ENCODE results near the gene STX1B. TPM values are rescaled to one million over a fixed set of nuclear protein-coding genes. Genes with fewer than 3 reads are reported as not detected.

STX1B gene
- total and polyA plus RNA-seq, 5 donors from 2014 or later, result 0.74 TPM; not detected in 4

DNA sequence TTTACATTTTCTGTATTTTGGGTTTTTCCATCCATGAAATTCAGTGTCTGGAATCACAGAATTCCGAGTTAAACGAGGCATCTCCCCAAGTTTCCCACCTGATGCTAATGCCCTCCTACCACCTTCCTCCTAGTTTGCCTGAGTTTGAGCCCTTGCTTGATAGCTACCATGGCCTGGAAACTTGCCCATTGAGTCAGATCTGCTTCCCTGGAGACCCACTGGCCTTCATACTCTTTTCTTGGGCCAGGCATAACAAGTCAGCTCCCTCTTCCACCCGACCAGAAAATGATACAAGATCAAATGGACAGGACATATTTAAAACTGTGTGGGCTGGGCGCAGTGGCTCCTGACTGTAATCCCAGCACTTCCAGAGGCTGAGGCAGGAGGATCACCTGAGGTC, 42.6 kb downstream of the STX1B start:
- H3K27ac Mint-ChIP-seq, result peak overlapping the region in 1 of 3 donors; percentile 41
- DNase-seq (no peak), ATAC-seq (ENCODE audit: low read depth in 2 of 2) (no peak)
- no peaks in the 10 kb centered on the region for H3K9me3 ChIP-seq (ENCODE audit: control insufficient read depth in 2 of 2, low read length in 2 of 2)
- no peaks in the 10 kb centered on the region for H3K4me1 ChIP-seq (ENCODE audit: control insufficient read depth, insufficient read depth, low read length, poor library complexity, severe bottlenecking)
- peaks cover 46% of the 10 kb centered on the region for H3K36me3 Mint-ChIP-seq
- peaks cover 0 to 11% (median 2%) of the 10 kb centered on the region in 4 donors for H3K4me1 Mint-ChIP-seq
- no peak overlapping the region for H3K4me3 Mint-ChIP-seq
- H3K9me3 Mint-ChIP-seq, result peaks cover 0 to 2% (median 0%) of the 10 kb centered on the region in 7 donors
- no peak overlapping the region for H3K27ac ChIP-seq (ENCODE audit: insufficient read depth, low read length, poor library complexity, severe bottlenecking)
- H3K4me3 ChIP-seq (ENCODE audit: low read depth, low read length), result no peak overlapping the region
- H3K27me3 Mint-ChIP-seq, result no peaks in the 10 kb centered on the region
- H3K27me3 ChIP-seq (ENCODE audit: control insufficient read depth, insufficient read depth, low read length), result no peaks in the 10 kb centered on the region
- H3K36me3 ChIP-seq (ENCODE audit: control insufficient read depth, insufficient read depth, low read length), result peaks cover 74% of the 10 kb centered on the region

DNA sequence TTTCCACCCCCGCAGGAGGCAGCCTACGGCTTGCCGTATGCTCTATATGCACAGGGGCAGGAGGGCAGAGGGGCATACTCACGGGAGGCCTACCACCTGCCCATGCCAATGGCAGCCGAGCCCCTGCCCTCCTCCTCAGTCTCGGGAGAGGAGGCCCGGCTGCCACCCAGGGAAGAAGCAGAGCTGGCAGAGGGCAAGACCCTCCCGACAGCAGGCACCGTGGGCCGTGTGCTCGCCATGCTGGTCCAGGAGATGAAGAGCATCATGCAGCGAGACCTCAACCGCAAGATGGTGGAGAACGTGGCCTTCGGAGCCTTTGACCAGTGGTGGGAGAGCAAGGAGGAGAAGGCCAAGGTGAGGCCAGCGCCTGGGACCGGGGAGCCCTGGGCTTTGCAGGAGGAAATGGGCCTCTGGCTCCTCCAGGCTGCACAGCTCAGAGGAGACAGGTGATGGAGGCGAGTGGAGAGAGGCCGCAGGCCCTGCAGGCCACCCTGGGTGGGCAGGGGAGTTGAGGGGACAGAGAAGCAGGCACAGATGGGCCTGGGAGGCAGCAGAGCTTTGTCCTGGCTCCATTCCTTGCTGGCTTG, 44.3 kb downstream of the STX1B start:
- no peaks in the 10 kb centered on the region for H3K27me3 Mint-ChIP-seq

DNA sequence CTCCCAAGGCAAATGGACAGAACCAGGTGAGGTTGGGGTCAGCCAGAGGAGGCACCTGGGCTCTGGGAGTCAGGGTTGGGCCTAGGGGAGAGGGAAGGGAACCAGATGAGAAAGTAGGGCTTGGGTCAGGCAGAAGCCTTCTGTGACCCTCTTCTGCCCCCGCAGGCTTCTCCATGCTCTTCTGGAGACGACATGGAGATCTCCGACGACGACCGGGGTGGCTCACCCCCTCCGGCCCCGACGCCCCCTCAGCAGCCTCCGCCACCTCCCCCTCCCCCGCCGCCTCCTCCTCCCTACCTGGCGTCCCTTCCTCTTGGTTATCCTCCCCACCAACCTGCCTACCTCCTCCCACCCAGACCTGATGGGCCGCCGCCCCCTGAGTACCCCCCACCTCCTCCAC, 45.0 kb downstream of the STX1B start:
- no peak for DNase-seq
- H3K27ac Mint-ChIP-seq, result no peak overlapping the region
- H3K27me3 ChIP-seq (ENCODE audit: control insufficient read depth, insufficient read depth, low read length), result no peaks in the 10 kb centered on the region
- H3K4me3 ChIP-seq (ENCODE audit: low read depth, low read length), result no peak overlapping the region
- H3K4me1 Mint-ChIP-seq, result peaks cover 0 to 14% (median 2%) of the 10 kb centered on the region in 4 donors
- no peaks in the 10 kb centered on the region for H3K9me3 ChIP-seq (ENCODE audit: control insufficient read depth in 2 of 2, low read length in 2 of 2)
- H3K36me3 ChIP-seq (ENCODE audit: control insufficient read depth, insufficient read depth, low read length), result peaks cover 75% of the 10 kb centered on the region
- no peaks in the 10 kb centered on the region for H3K4me1 ChIP-seq (ENCODE audit: control insufficient read depth, insufficient read depth, low read length, poor library complexity, severe bottlenecking)
- peaks cover 0 to 2% (median 0%) of the 10 kb centered on the region in 7 donors for H3K9me3 Mint-ChIP-seq
- H3K4me3 Mint-ChIP-seq, result no peak overlapping the region
- H3K27ac ChIP-seq (ENCODE audit: insufficient read depth, low read length, poor library complexity, severe bottlenecking), result no peak overlapping the region
- peaks cover 34% of the 10 kb centered on the region for H3K36me3 Mint-ChIP-seq
- no peaks in the 10 kb centered on the region for H3K27me3 Mint-ChIP-seq
- ATAC-seq (ENCODE audit: low read depth in 2 of 2), result no peak

More for the DNA sequence above, 44.3 kb downstream of the STX1B start:
- ATAC-seq (ENCODE audit: low read depth in 2 of 2), result no peak
- Mint-ChIP-seq H3K9me3 (peaks cover 0 to 2% (median 0%) of the 10 kb centered on the region in 7 donors), H3K27ac (no peak overlapping the region), H3K4me1 (peaks cover 0 to 13% (median 2%) of the 10 kb centered on the region in 4 donors), H3K4me3 (no peak overlapping the region), H3K36me3 (peaks cover 40% of the 10 kb centered on the region)
- Histone ChIP-seq H3K4me1 (ENCODE audit: control insufficient read depth, insufficient read depth, low read length, poor library complexity, severe bottlenecking) (no peaks in the 10 kb centered on the region), H3K27me3 (ENCODE audit: control insufficient read depth, insufficient read depth, low read length) (no peaks in the 10 kb centered on the region), H3K36me3 (ENCODE audit: control insufficient read depth, insufficient read depth, low read length) (peaks cover 75% of the 10 kb centered on the region), H3K9me3 (ENCODE audit: control insufficient read depth in 2 of 2, low read length in 2 of 2) (no peaks in the 10 kb centered on the region), H3K27ac (ENCODE audit: insufficient read depth, low read length, poor library complexity, severe bottlenecking) (no peak overlapping the region), H3K4me3 (ENCODE audit: low read depth, low read length) (no peak overlapping the region)
- no peak for DNase-seq

DNA sequence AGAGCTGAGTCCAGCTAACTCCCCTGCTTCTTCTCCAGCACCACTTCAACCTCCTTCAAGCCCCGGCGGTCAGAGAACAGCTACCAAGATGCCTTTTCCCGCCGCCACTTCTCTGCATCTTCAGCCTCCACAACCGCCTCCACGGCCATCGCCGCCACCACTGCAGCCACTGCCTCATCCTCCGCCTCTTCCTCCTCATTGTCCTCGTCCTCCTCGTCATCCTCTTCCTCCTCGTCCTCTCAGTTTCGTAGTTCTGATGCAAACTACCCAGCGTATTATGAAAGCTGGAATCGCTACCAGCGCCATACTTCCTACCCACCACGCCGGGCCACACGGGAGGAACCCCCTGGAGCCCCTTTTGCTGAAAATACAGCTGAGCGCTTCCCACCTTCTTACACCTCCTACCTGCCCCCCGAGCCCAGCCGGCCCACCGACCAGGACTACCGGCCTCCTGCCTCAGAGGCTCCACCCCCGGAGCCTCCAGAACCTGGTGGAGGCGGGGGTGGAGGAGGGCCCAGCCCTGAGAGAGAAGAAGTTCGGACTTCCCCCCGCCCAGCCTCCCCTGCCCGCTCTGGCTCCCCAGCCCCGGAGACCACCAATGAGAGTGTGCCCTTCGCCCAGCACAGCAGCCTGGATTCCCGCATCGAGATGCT, 45.7 kb downstream of the STX1B start:
- H3K4me1 ChIP-seq (ENCODE audit: control insufficient read depth, insufficient read depth, low read length, poor library complexity, severe bottlenecking), result peaks cover 2% of the 10 kb centered on the region
- ATAC-seq (ENCODE audit: low read depth in 2 of 2), result no peak
- H3K27ac ChIP-seq (ENCODE audit: insufficient read depth, low read length, poor library complexity, severe bottlenecking), result no peak overlapping the region
- Mint-ChIP-seq H3K27me3 (peaks cover 4% of the 10 kb centered on the region), H3K36me3 (peaks cover 41% of the 10 kb centered on the region), H3K4me3 (no peak overlapping the region), H3K9me3 (peaks cover 0 to 2% (median 0%) of the 10 kb centered on the region in 7 donors), H3K4me1 (peaks cover 7 to 20% (median 9%) of the 10 kb centered on the region in 4 donors), H3K27ac (no peak overlapping the region)
- no peak overlapping the region for H3K4me3 ChIP-seq (ENCODE audit: low read depth, low read length)
- DNase-seq, result no peak
- H3K27me3 ChIP-seq (ENCODE audit: control insufficient read depth, insufficient read depth, low read length), result no peaks in the 10 kb centered on the region
- H3K9me3 ChIP-seq (ENCODE audit: control insufficient read depth in 2 of 2, low read length in 2 of 2), result no peaks in the 10 kb centered on the region
- peaks cover 78% of the 10 kb centered on the region for H3K36me3 ChIP-seq (ENCODE audit: control insufficient read depth, insufficient read depth, low read length)

DNA sequence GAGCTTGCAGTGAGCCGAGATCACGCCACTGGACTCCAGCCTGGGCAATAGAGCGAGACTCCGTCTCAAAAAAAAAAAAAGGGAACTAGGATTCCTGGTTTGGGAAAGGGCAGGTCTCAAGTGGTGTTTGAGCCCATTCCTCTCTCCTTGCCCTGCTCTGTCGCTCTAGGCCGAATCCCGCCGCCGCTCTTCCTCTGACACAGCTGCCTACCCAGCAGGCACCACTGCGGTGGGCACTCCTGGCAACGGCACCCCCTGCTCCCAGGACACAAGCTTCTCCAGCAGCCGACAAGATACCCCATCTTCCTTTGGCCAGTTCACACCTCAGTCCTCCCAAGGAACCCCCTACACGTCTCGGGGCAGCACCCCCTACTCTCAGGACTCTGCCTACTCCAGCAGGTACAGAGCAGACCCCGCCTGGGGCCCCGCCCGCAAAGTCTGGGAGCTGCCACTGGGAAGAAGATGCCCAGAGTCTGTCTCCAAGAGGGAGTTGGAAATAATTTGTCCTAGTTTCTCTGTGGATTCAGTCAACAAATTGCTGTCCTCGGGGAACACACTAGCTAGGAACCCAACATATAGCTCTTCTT, 46.4 kb downstream of the STX1B start:
- Mint-ChIP-seq H3K9me3 (peaks cover 0 to 2% (median 0%) of the 10 kb centered on the region in 7 donors), H3K4me1 (peaks cover 10 to 27% (median 15%) of the 10 kb centered on the region in 4 donors), H3K4me3 (no peak overlapping the region), H3K27ac (peak overlapping the region in 1 of 3 donors; percentile 55), H3K36me3 (peaks cover 43% of the 10 kb centered on the region), H3K27me3 (peaks cover 4% of the 10 kb centered on the region)
- Histone ChIP-seq H3K4me3 (ENCODE audit: low read depth, low read length) (no peak overlapping the region), H3K4me1 (ENCODE audit: control insufficient read depth, insufficient read depth, low read length, poor library complexity, severe bottlenecking) (peaks cover 9% of the 10 kb centered on the region), H3K27me3 (ENCODE audit: control insufficient read depth, insufficient read depth, low read length) (no peaks in the 10 kb centered on the region), H3K9me3 (ENCODE audit: control insufficient read depth in 2 of 2, low read length in 2 of 2) (no peaks in the 10 kb centered on the region), H3K27ac (ENCODE audit: insufficient read depth, low read length, poor library complexity, severe bottlenecking) (no peak overlapping the region), H3K36me3 (ENCODE audit: control insufficient read depth, insufficient read depth, low read length) (peaks cover 77% of the 10 kb centered on the region)
- ATAC-seq (ENCODE audit: low read depth in 2 of 2) (no peak), DNase-seq (no peak)

DNA sequence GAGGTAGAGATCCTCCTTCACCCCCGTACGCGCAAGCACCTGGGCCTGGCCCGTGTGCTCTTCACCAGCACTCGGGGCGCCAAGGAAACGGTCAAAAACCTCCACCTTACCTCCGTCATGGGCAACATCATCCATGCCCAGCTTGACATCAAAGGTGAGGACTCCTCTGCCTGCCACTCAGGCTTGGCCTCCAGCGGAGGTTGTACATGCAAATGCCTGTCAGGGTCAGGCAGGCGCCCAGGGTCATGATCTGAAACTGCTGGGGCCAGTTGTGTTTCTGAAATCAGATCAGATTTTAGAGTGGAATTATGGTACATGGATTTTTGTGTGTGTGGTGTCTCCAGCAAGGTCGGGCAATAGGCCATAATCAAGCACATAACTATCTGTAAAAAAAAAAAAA, 49.1 kb downstream of the STX1B start:
- H3K27ac Mint-ChIP-seq, result no peak overlapping the region
- peak overlapping the region in 1 of 4 donors; percentile 15 for H3K4me3 Mint-ChIP-seq
- Histone ChIP-seq H3K27ac (ENCODE audit: insufficient read depth, low read length, poor library complexity, severe bottlenecking) (no peak overlapping the region), H3K4me3 (ENCODE audit: low read depth, low read length) (no peak overlapping the region), H3K27me3 (ENCODE audit: control insufficient read depth, insufficient read depth, low read length) (no peaks in the 10 kb centered on the region), H3K4me1 (ENCODE audit: control insufficient read depth, insufficient read depth, low read length, poor library complexity, severe bottlenecking) (peaks cover 23% of the 10 kb centered on the region), H3K9me3 (ENCODE audit: control insufficient read depth in 2 of 2, low read length in 2 of 2) (no peaks in the 10 kb centered on the region), H3K36me3 (ENCODE audit: control insufficient read depth, insufficient read depth, low read length) (peaks cover 63% of the 10 kb centered on the region)
- peaks cover 0 to 2% (median 0%) of the 10 kb centered on the region in 7 donors for H3K9me3 Mint-ChIP-seq
- ATAC-seq (ENCODE audit: low read depth in 2 of 2), result no peak
- peaks cover 10 to 42% (median 19%) of the 10 kb centered on the region in 4 donors for H3K4me1 Mint-ChIP-seq
- H3K36me3 Mint-ChIP-seq, result peaks cover 31% of the 10 kb centered on the region
- peaks cover 12% of the 10 kb centered on the region for H3K27me3 Mint-ChIP-seq
- DNase-seq, result no peak

DNA sequence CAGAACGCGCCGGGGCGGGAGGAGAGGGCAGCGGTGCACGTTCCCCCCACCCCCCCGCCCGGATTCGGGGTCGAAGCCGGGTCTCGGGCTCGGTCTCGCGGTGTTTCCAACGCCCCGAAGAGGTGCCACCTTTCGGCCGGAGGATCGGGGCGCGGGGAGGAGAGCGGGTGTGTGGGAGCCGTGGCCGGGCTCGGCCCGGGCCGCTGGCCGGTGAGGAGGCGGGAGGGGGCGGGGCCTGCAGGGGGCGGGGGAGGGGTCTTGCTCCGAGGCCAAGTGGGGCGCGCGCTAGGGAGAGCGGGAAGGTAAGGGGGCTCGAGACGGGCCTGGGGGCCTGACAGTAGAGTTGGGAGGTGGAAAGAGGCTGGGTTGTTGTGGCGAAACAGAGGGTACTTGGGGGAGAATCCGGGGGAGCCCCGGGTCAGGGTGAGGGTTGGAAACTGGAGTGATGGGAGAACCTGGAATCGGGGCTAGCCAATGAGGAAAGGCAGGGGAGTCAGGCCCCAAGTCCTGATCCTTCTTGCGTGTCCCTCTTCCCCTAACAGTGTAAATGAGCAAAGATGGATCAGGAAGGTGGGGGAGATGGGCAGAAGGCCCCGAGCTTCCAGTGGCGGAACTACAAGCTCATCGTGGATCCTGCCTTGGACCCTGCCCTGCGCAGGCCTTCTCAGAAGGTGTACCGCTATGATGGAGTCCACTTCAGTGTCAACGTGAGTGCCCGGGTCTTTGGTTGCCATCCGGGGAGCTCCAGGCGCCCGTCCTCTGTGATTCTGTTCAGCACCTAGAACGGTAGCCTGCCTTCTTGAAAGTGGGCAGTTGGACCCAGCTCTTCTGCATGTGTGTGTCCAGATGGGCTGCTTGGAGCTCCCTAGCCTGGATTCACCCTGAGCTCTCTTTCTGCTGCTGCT, 52.0 kb downstream of the STX1B start:
- H3K36me3 ChIP-seq (ENCODE audit: control insufficient read depth, insufficient read depth, low read length), result peaks cover 41% of the 10 kb centered on the region
- no peaks in the 10 kb centered on the region for H3K27me3 ChIP-seq (ENCODE audit: control insufficient read depth, insufficient read depth, low read length)
- peak overlapping the region; percentile 81 to 98 (median 97) for H3K27ac Mint-ChIP-seq
- H3K27ac ChIP-seq (ENCODE audit: insufficient read depth, low read length, poor library complexity, severe bottlenecking), result peak overlapping the region; percentile 93
- DNase-seq (no peak), ATAC-seq (ENCODE audit: low read depth in 2 of 2) (peak in 1 of 2 donors; percentile 4)
- peaks cover 12% of the 10 kb centered on the region for H3K27me3 Mint-ChIP-seq
- H3K4me3 ChIP-seq (ENCODE audit: low read depth, low read length), result peak overlapping the region; percentile 65
- peaks cover 23% of the 10 kb centered on the region for H3K36me3 Mint-ChIP-seq
- no peaks in the 10 kb centered on the region for H3K9me3 ChIP-seq (ENCODE audit: control insufficient read depth in 2 of 2, low read length in 2 of 2)
- H3K9me3 Mint-ChIP-seq, result no peaks in the 10 kb centered on the region
- H3K4me1 ChIP-seq (ENCODE audit: control insufficient read depth, insufficient read depth, low read length, poor library complexity, severe bottlenecking), result peaks cover 23% of the 10 kb centered on the region
- peak overlapping the region; percentile 87 to 97 (median 92) for H3K4me3 Mint-ChIP-seq
- H3K4me1 Mint-ChIP-seq, result peaks cover 14 to 49% (median 24%) of the 10 kb centered on the region in 4 donors
